Endothelial cell of umbilical vein (primary cell): Measurements from ENCODE around the gene EEF1G. TPM values are rescaled to one million over a fixed set of nuclear protein-coding genes. Genes with fewer than 3 reads are reported as not detected.

ENCODE experiments used
- BruUV-seq: library from RNA; stranded (reverse); fragments of 400-500 nt; replicated peaks from 2 replicates; lab custom pipeline; 2021; lab: Mats Ljungman, UMichigan
- CTCF ChIA-PET: fragments of 300-600, 350-600 bp; sonication (Branson Sonifier 250); formaldehyde crosslinking; loops from one replicate; lab custom pipeline; 2021; ENCODE audit warnings: antibody characterized with exemption, inconsistent platforms; lab: Charles Lee
- POLR2A ChIA-PET: fragments of 300-600, 350-600 bp; sonication (Branson Sonifier 250); formaldehyde crosslinking; loops from one replicate; lab custom pipeline; 2021; ENCODE audit warnings: antibody characterized with exemption, inconsistent platforms; lab: Charles Lee
- DNase-seq: peaks from one replicate; pipeline ENCODE4 v3.0.0-alpha.2; 2011; ENCODE audit warnings: low read depth, low spot score
- FAIRE-seq: peaks from 2 replicates; lab custom pipeline; 2011; peaks lifted over from hg19 to GRCh38; lab: Jason Lieb, UNC
- H2AFZ ChIP-seq: 2 replicates; pipeline ENCODE4 v1.6.0; 2012; ENCODE audit warnings: low read depth, low read length, control low read depth, inconsistent platforms
- H3K27ac ChIP-seq: 2 replicates; pipeline ENCODE4 v1.5.1; 2011; ENCODE audit warnings: low read depth, mild to moderate bottlenecking, control low read depth, low read length, moderate library complexity; ENCODE audit not compliant: insufficient read depth
- H3K27me3 ChIP-seq, 2 experiments: 2 replicates each; pipeline versions ENCODE4 v1.6.0 to v1.6.1; 2011; ENCODE audit warnings: low read length in 2 of 2, mixed read lengths in 1 of 2; ENCODE audit not compliant: control insufficient read depth in 2 of 2, insufficient read depth in 2 of 2
- H3K36me3 ChIP-seq, 2 experiments: 2 replicates in 1 of 2; 3 replicates in 1 of 2; pipeline ENCODE4 v1.5.1; 2011; ENCODE audit warnings: low read length in 2 of 2, mild to moderate bottlenecking in 1 of 2, moderate library complexity in 1 of 2; ENCODE audit not compliant: control insufficient read depth in 2 of 2, insufficient read depth in 2 of 2; ENCODE audit errors: extremely low read depth in 1 of 2
- H3K4me1 ChIP-seq: 3 replicates; pipeline ENCODE4 v1.5.1; 2011; ENCODE audit warnings: mild to moderate bottlenecking, low read length; ENCODE audit not compliant: control insufficient read depth, insufficient read depth; ENCODE audit errors: extremely low read depth
- H3K4me2 ChIP-seq: 2 replicates; pipeline ENCODE4 v1.6.1; 2011; ENCODE audit warnings: low read length, control low read depth, mixed read lengths; ENCODE audit not compliant: insufficient read depth
- H3K4me3 ChIP-seq, 3 experiments: fragments of 200-600 bp in 1 of 3; sonication (generic), shearing (Covaris generic) in 1 of 3; replicated peaks in 1 of 3; 2 replicates each; pipeline ENCODE4 v1.5.1; 2011 to 2016; ENCODE audit warnings: control low read depth in 3 of 3, low read length in 3 of 3, mild to moderate bottlenecking in 2 of 3, inconsistent platforms in 1 of 3, low read depth in 1 of 3, moderate library complexity in 1 of 3; ENCODE audit not compliant: insufficient read depth in 1 of 3
- H3K79me2 ChIP-seq: 2 replicates; pipeline ENCODE4 v1.6.0; 2012; ENCODE audit warnings: low read length, inconsistent platforms; ENCODE audit not compliant: control insufficient read depth, insufficient read depth
- H3K9ac ChIP-seq: replicated peaks from 2 replicates; pipeline ENCODE3; 2011; ENCODE audit warnings: low read length, control low read depth; ENCODE audit not compliant: insufficient read depth; ENCODE audit errors: extremely low read depth
- H3K9me1 ChIP-seq: replicated peaks from 3 replicates; pipeline ENCODE4 v1.6.0; 2011; ENCODE audit warnings: mild to moderate bottlenecking, low read length; ENCODE audit not compliant: control insufficient read depth, insufficient read depth; ENCODE audit errors: extremely low read depth
- H3K9me3 ChIP-seq: replicated peaks from 2 replicates; pipeline ENCODE4 v1.5.1; 2012; ENCODE audit warnings: low read length, inconsistent platforms; ENCODE audit not compliant: control insufficient read depth, insufficient read depth
- H4K20me1 ChIP-seq: replicated peaks from 2 replicates; pipeline ENCODE3; 2011; ENCODE audit warnings: mild to moderate bottlenecking, low read length; ENCODE audit not compliant: control insufficient read depth, insufficient read depth; ENCODE audit errors: extremely low read depth
- CTCF ChIP-seq, 2 donors: IDR thresholded peaks; 1 replicate in 1 of 2; 2 replicates in 1 of 2; pipeline ENCODE4 v1.5.1; 2011; ENCODE audit warnings: low read length in 2 of 2, mild to moderate bottlenecking in 2 of 2, moderate library complexity in 2 of 2, control low read depth in 1 of 2, inconsistent platforms in 1 of 2, low read depth in 1 of 2; ENCODE audit not compliant: insufficient read depth in 1 of 2; ENCODE audit errors: extremely low read depth in 1 of 2
- EZH2 ChIP-seq: IDR thresholded peaks from 2 replicates; pipeline ENCODE4 v1.6.1; 2012; ENCODE audit warnings: borderline replicate concordance, low read depth, mild to moderate bottlenecking, moderate library complexity, low read length, inconsistent platforms; ENCODE audit not compliant: severe bottlenecking
- FOS ChIP-seq: IDR thresholded peaks from 2 replicates; pipeline ENCODE4 v1.6.1; 2011; ENCODE audit warnings: mild to moderate bottlenecking, low read length, moderate library complexity, borderline replicate concordance; ENCODE audit not compliant: insufficient read depth
- GATA2 ChIP-seq: IDR thresholded peaks from 2 replicates; pipeline ENCODE4 v1.7.0; 2011; ENCODE audit warnings: low read depth, mild to moderate bottlenecking, moderate library complexity, mixed read lengths, low read length; ENCODE audit not compliant: insufficient read length, insufficient read depth
- JUN ChIP-seq: IDR thresholded peaks from 2 replicates; pipeline ENCODE4 v1.6.1; 2011; ENCODE audit warnings: borderline replicate concordance, low read depth; ENCODE audit not compliant: insufficient read length, insufficient read depth
- MAX ChIP-seq: IDR thresholded peaks from 2 replicates; pipeline ENCODE4 v1.6.1; 2011; ENCODE audit not compliant: insufficient read depth, insufficient read length
- MYC ChIP-seq: IDR thresholded peaks from one replicate; pipeline ENCODE4 v1.6.1; 2011; ENCODE audit warnings: mild to moderate bottlenecking, low read depth, low read length
- POLR2A ChIP-seq: IDR thresholded peaks from 2 replicates; pipeline ENCODE4 v1.6.1; 2012; ENCODE audit warnings: low read depth, mild to moderate bottlenecking, control low read depth, low read length
- POLR2AphosphoS5 ChIP-seq: IDR thresholded peaks from 2 replicates; pipeline ENCODE4 v1.6.1; 2012; ENCODE audit warnings: low read depth, mild to moderate bottlenecking, control low read depth, low read length, moderate library complexity; ENCODE audit not compliant: insufficient read depth
- dilution Hi-C: fragments of 300-500 bp; cut with MboI; formaldehyde crosslinking; loops from one replicate; pipeline ENCODE4 v1.15.0; 2019; ENCODE audit warnings: low sequenced_read_pairs; ENCODE audit not compliant: extremely low pct_ligation_motif_present
- intact Hi-C: fragments of 100-400 bp; cut with micrococcal nuclease; formaldehyde crosslinking; loops from one replicate; pipeline ENCODE4 v1.10.0; 2022
- polyA plus RNA-seq, 4 experiments: library from polyadenylated mRNA; depleted of rRNA in 3 of 4; stranded (reverse) in 3 of 4; unstranded in 1 of 4; fragments of >200 nt; gene quantifications; 2 replicates each; pipeline versions ENCODE4 v1.2.1 to v1.2.3, GENCODE V29; 2011 to 2012; ENCODE audit warnings: missing spikeins in 1 of 4
- total RNA-seq: library from RNA; stranded (reverse); gene quantifications from 2 replicates; pipeline ENCODE4 v1.2.3, GENCODE V29; 2021

The EEF1G gene
- total and polyA plus RNA-seq, 2 donors (not counting 3 experiments of a cell fraction or from before 2014, with no cell fraction given) = 1,341 to 2,133 TPM

- FAIRE-seq (no peak), DNase-seq (no peak)
- no peaks in the 10 kb centered on the region for H3K9me3 ChIP-seq
- TF ChIP-seq MAX (no peak), GATA2 (no peak), EZH2 (no peak), POLR2AphosphoS5 (no peak), MYC (no peak), FOS (no peak), POLR2A (no peak), JUN (no peak), CTCF (IDR thresholded peaks at IDR 0.05; ENCODE audit: extremely low read depth in 1 of 2, insufficient read depth in 1 of 2, low read depth in 1 of 2, low read length in 2 of 2) (no peak)
- no peak overlapping the region for H2AFZ ChIP-seq
- ChIA-PET CTCF (interaction anchor here (0.7 to 5.9 kb wide), 4 partner anchors 10 to 172 kb away, joined by 3 to 33 read pairs (median 4); no protein-coding TSS in a partner anchor), POLR2A (interaction anchor here (1.0 kb wide), 1 partner anchor 24 kb away, joined by 6 read pairs; the partner anchor contains the start of gene TUT1)
- dilution Hi-C loops (no loop called here), intact Hi-C loops (no loop called here)
- H3K27me3 ChIP-seq = no peaks in the 10 kb centered on the region
- peaks cover 79% of the 10 kb centered on the region for H3K79me2 ChIP-seq
- BruUV-seq = no TSS peak
- no peak overlapping the region for H3K4me3 ChIP-seq
- no peak overlapping the region for H3K27ac ChIP-seq
- no peak overlapping the region for H3K9ac ChIP-seq
- no peak overlapping the region for H3K4me2 ChIP-seq
- no peaks in the 10 kb centered on the region for H3K9me1 ChIP-seq
- H4K20me1 ChIP-seq = peaks cover 8% of the 10 kb centered on the region
- H3K36me3 ChIP-seq = peaks cover 39 to 47% of the 10 kb centered on the region in 2 experiments
- H3K4me1 ChIP-seq = peaks cover 15% of the 10 kb centered on the region
Observed at GRCh38 chr11:62567018-62567633, 6.6 kb downstream of the EEF1G start.
